IMR-90 (cell line): ENCODE results near the gene SH3RF1.

Experiments
- CEBPB ChIP-seq: IDR thresholded peaks from 2 replicates; pipeline ENCODE4 v1.6.1; 2012; ENCODE audit warnings: low read depth, low read length, improper control_type of control experiment
- ELK1 ChIP-seq: fragments of 150-350 bp; IDR thresholded peaks from 2 replicates; pipeline ENCODE4 v1.6.1; 2016; ENCODE audit warnings: low read depth, mild to moderate bottlenecking, low read length, moderate library complexity, borderline replicate concordance
- FOS ChIP-seq: fragments of 150-350 bp; IDR thresholded peaks from 2 replicates; pipeline ENCODE4 v1.6.1; 2016; ENCODE audit warnings: low read depth, low read length
- MAFK ChIP-seq: IDR thresholded peaks from 2 replicates; pipeline ENCODE4 v1.6.1; 2012; ENCODE audit warnings: low read depth, low read length, improper control_type of control experiment
- MXI1 ChIP-seq: IDR thresholded peaks from 2 replicates; pipeline ENCODE4 v1.6.1; 2012; ENCODE audit warnings: low read depth, mild to moderate bottlenecking, low read length, moderate library complexity, borderline replicate concordance
- POLR2A ChIP-seq: IDR thresholded peaks from 2 replicates; pipeline ENCODE4 v1.6.1; 2012; ENCODE audit warnings: mild to moderate bottlenecking, low read depth, low read length
- RAD21 ChIP-seq: IDR thresholded peaks from 2 replicates; pipeline ENCODE4 v1.6.1; 2012; ENCODE audit warnings: low read length, improper control_type of control experiment
- RCOR1 ChIP-seq: IDR thresholded peaks from 2 replicates; pipeline ENCODE4 v1.6.1; 2012; ENCODE audit warnings: mild to moderate bottlenecking, low read length, improper control_type of control experiment; ENCODE audit not compliant: insufficient replicate concordance
- RFX5 ChIP-seq: IDR thresholded peaks from 2 replicates; pipeline ENCODE4 v1.8.0; 2012; ENCODE audit warnings: low read depth, mild to moderate bottlenecking, low read length, moderate library complexity
- SMC3 ChIP-seq: fragments of 150-350 bp; IDR thresholded peaks from 2 replicates; pipeline ENCODE4 v1.6.1; 2016; ENCODE audit warnings: low read depth, mild to moderate bottlenecking, antibody characterized with exemption, low read length, moderate library complexity
- USF2 ChIP-seq: fragments of 150-350 bp; IDR thresholded peaks from 2 replicates; pipeline ENCODE4 v1.6.1; 2017; ENCODE audit warnings: mild to moderate bottlenecking, antibody characterized with exemption, low read length, low read depth
- TF ChIP-seq, protein P1 (sequence below): conservative IDR thresholded peaks from 2 replicates; pipeline ENCODE4 v1.5.1; 2012; ENCODE audit warnings: mild to moderate bottlenecking, low read depth, low read length, improper control_type of control experiment

GRCh38 chr4:169253904-169254303 lies 16.9 kb downstream of the SH3RF1 start:
- TF ChIP-seq, protein P1, sequence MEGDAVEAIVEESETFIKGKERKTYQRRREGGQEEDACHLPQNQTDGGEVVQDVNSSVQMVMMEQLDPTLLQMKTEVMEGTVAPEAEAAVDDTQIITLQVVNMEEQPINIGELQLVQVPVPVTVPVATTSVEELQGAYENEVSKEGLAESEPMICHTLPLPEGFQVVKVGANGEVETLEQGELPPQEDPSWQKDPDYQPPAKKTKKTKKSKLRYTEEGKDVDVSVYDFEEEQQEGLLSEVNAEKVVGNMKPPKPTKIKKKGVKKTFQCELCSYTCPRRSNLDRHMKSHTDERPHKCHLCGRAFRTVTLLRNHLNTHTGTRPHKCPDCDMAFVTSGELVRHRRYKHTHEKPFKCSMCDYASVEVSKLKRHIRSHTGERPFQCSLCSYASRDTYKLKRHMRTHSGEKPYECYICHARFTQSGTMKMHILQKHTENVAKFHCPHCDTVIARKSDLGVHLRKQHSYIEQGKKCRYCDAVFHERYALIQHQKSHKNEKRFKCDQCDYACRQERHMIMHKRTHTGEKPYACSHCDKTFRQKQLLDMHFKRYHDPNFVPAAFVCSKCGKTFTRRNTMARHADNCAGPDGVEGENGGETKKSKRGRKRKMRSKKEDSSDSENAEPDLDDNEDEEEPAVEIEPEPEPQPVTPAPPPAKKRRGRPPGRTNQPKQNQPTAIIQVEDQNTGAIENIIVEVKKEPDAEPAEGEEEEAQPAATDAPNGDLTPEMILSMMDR, result no peak
- TF ChIP-seq POLR2A (0 out of 2 replicates have a peak, but pooled peaks have one; percentile 35), CEBPB (no peak), SMC3 (no peak), MXI1 (no peak), USF2 (no peak), FOS (no peak), RFX5 (no peak), RAD21 (no peak), ELK1 (no peak), MAFK (0 out of 2 replicates have a peak, but pooled peaks have one; percentile 3), RCOR1 (no peak)
